ENCODE data around the gene PMEPA1.

PMEPA1 gene

GRCh38 chr20:57675773-57676172 is 34.0 kb downstream of the PMEPA1 start:
- DNase-seq: no peak

DNA sequence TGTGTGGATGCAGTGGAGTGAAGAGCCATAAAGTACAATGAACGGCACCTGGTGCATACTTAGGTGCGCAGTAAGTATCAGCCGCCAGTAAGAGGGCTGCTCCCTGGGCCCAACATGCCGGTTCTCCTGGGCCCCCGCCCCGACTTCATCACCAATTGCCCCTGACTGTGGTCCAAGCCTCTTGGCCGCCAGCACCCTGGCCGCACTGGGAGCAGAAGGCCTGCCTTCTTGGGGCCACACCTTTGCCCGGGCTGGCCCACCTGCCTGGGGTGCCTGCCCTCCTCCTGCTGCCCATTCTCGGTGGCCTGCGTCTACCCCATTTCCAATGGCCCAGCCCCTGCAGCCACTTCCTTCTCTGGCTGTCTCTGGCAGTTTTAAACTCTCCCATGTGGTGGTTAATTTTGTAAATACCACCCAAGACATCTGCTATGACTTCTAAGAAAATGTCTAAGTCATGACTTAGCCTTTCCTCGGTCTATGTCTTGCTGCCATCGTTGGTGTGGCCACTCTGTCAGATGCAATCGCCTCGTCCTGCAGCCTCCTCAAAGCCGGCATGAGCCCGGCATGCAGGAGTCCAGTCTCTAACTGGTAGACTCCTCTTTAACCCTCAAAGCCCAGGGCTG is 36.8 kb downstream of the PMEPA1 start:
- DNase-seq: no peak

DNA sequence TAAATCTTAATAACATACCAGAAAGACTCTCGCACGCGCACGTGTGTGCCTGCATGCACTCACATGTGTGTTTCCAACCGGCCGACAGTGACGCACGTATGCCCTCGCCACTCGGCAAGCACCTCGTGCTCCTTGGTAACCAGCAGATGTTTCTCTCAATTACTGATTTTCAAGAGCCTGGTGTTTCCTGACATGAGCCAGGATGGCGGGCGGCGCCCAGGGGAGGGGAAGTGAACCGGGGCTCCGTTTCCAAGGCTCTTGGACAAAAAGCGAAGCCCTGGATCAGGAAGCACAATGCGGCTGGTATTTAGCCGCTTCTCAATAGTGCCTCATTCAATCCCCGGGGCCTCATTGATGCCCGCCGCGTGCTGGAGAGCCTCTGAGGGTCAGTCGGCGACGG is 37.7 kb downstream of the PMEPA1 start:
- no peak for DNase-seq

GRCh38 chr20:57671662-57672061 is 38.2 kb downstream of the PMEPA1 start:
- DNase-seq: no peak

- no peak for DNase-seq
Observed at GRCh38 chr20:57671072-57671391, 38.8 kb downstream of the PMEPA1 start.

GRCh38 chr20:57670288-57671071 is 39.3 kb downstream of the PMEPA1 start:
- DNase-seq: no peak

DNA sequence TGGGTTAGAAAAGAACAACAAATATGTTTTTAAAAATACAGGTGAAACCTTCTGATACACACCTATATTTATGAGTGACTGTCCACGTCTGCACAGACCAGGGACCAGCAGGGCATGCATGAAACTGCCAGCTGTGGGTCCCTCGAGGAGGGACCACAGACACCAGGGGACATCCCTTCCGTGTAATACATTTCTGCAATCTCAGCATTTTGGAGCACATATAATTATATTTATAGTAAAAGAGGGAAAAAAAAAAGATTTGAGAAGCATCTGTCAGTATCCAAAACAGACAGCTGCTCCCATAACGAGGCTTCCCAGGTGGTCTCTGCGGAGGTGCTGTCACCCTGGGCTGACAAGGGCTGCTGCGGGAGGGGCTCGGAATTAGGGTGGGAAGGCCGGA is 40.2 kb downstream of the PMEPA1 start:
- DNase-seq: no peak

DNA sequence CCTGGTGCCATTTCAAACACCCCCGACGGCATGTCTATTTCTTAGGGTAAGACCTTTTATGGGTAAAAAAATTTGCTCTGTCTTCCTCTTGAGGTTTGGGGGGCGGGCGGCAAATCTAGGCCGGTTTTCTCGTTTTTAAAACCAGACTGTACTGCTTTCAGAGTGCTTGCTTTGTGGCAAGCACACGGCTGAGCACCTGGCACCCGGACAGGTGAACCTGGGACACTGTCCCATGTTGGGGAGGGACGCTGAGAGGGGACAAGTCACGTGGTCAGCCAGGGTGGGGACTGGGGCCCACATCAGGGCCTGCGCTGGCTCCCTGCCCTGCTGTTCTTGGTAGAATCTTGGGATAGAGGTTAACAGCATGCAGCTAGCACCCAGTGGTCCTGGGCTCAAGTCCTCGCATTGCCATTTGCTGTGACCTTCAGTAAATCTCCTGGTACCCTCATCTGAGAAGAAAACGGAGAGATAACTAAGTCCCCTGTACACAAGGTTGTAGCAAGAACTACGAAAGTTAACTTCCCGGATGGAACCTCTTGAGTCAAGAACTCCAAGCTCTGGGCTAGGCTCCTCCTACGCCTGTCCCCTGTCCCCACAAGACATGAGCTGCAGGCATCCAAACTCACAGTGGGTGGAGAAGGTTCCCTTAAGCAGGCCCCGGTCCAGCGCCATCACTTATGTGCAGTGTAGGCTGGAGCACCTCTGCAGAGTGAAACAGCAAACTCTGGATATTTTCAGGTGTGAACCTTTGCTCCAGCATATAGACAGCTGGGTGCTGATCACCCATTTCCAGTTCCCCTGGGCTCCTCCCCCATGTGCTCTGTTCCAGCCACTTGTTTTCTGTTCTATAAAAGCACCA is 41.7 kb downstream of the PMEPA1 start:
- DNase-seq: no peak

DNA sequence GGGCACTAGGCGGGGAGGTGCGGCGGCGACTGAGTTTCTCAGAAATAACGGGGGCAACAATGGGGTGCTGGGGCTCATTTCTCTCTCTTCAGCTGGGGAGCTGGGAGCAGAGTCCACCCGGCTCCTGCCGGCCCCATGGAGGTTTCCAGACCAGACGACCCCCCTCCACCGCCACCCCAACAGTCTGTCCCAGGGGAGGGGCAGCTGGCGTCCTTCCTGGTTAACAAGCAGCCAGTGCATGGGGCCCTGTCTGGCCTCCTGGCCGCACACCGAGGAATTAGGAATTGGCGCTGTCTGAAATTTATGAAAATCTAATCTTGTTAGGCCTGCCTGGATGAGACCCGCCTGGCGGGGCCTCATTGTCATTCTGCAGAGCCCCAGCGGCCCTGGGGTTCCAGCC is 42.4 kb downstream of the PMEPA1 start:
- DNase-seq: no peak

DNA sequence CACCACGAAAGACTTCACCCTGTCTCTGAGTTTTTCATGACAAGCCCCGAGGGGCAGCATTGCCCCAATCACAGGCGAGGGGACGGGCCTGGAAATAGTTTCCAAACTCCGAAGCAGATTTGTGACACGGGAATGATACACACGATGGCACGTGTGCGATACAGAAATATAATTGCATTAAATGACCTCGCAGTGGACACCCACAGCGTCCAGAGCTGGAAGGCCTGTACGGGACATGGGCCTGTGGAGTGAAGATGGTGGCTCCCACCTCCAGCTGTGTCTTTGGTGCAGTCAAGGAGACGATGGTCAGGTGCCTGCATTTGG is 43.0 kb downstream of the PMEPA1 start:
- no peak for DNase-seq

DNA sequence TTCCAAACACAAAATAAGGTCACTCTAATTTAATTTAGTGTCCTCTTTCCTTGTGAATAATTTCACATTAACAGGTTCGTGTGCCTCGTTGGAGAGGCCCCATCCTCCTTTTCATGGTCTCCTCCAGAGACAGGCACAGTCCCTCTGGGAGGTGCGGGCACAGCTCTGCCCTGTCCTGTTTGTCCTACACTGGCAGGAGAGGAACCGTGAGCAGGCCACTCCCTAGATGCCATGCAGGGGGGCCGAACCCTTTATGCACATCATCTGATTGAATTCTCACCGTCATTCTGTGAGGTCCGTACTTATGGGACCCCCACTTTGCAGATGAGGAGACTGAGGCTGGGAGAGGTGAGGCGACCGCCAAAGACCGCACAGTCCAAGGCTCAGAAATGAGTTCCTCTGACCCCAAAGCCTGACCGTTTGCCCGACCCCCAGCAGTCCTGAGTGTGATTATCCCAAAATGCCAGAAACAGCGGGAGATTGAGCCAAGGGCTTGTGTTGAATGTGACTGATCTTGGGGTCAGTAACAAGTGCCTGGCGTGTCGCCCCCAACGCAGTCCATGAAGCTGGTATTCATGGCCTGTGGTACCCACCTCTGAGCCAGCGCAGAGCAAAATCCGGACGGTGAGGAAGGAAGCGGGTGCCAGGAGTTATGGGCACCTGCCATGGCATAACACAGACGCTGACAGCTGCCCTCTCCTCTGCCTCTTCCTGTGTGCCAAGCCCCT is 43.5 kb downstream of the PMEPA1 start:
- peak in 1 of 5 donors; percentile 6 for DNase-seq

DNA sequence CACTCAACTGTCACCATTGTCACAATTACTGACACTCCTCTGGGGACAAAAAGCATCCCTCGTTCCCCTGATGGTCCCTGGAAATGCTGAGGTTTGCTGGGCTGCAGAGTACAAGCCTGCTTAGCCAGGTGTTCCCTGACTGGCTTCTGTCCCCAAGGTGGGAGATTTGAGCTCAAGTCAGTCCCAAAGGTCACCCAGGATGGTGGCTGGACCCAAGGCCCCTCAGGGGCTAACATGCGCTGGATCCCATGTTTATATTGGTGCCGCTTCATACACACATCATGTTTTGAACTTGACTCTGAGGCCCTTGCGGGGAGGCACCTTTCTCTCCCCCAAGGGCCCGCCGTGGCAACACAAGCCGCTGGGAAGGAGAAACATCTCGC is 44.2 kb downstream of the PMEPA1 start:
- DNase-seq: no peak

- no peak for DNase-seq
Observed at GRCh38 chr20:57664924-57665588, 44.8 kb downstream of the PMEPA1 start.

DNA sequence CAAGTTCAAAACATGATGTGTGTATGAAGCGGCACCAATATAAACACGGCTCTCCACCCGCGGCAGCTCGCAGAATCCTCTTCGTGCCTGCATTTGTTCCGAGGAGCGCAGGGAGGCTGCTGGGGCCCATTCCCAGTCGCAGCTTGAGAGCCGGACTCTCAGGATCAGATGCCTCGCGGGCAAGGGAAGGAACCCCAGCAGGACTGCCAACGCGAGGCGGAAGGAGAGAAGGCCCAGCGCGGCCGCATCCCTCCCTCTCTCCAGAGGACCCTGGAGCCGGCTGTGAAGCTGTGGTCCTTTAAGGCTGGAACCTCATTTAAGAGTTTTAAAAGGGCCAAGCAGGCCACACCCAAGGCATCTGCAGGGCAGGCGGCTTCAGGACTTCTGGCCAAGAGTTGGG is 45.3 kb downstream of the PMEPA1 start:
- no peak for DNase-seq

DNA sequence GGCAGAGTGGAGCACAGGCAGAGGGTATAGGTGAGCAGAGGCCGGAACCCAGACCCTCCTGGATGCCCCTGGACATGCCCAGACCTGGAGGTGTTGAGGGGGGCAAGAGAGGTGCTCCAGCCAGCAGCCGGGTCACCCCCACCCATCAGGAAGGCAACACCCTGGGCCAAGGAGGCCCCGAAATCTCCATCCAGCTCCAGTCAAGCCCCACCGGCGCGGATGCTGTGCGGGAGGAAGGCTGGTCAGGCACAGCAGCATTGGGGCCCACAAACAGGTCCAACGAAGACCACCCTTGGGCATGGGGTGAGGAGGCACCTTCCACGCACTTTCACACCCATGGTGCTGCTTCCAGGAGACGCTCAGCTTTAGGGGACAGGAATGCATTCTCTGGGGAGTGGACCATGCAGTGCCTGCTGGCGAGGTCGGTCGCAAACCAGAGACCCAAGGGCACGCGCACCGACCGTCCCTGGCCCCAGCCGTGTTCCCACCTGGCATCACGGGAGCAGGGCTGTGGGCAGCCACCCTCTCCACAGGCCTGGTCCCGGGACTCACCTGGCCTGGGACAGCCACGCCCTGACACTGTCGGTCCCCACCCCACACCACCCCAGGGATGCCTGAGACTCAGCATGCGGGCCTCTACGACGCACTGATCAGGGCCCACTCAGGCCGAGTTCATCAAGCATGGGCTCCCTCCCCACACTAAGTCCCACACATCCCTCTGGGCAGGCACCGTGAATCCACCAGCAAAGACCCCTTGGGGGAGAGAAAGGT is 45.9 kb downstream of the PMEPA1 start:
- DNase-seq: no peak

- no peak for DNase-seq
Observed at GRCh38 chr20:57663241-57663640, 46.6 kb downstream of the PMEPA1 start.

- no peak for DNase-seq
Observed at GRCh38 chr20:57662456-57663240, 47.2 kb downstream of the PMEPA1 start.

DNA sequence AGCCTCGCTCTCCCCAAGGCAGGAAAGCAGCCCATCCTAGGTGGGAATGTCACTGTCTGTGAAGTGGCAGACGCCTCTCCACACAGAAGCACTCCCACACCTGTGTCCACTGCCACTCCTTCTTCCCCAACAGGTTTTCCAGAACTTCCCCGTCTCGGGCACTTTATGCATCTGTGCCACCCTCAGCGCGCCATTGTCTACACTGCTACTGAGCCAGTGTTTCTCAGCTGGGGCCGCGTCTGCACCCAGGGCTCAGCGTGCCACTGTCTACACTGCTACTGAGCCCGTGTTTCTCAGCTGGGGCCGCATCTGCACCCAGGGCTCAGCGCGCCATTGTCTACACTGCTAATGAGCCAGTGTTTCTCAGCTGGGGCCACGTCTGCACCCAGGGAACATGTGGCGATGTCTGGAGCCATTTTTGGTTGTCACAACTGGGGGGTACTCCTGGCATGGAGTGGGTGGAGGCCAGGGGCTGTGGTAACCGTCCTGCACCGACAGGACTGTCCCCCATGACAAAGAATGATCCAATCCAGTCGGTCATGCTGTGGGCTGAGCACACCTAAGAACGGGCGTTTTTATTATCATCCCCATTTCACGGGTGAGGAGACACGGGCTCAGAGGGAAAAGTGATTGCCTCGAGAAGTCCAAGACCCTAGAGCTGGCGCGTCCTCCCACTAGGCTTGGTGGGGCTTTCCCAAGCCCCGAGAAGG is 47.9 kb downstream of the PMEPA1 start:
- peak in 1 of 5 donors; percentile 1 for DNase-seq

DNA sequence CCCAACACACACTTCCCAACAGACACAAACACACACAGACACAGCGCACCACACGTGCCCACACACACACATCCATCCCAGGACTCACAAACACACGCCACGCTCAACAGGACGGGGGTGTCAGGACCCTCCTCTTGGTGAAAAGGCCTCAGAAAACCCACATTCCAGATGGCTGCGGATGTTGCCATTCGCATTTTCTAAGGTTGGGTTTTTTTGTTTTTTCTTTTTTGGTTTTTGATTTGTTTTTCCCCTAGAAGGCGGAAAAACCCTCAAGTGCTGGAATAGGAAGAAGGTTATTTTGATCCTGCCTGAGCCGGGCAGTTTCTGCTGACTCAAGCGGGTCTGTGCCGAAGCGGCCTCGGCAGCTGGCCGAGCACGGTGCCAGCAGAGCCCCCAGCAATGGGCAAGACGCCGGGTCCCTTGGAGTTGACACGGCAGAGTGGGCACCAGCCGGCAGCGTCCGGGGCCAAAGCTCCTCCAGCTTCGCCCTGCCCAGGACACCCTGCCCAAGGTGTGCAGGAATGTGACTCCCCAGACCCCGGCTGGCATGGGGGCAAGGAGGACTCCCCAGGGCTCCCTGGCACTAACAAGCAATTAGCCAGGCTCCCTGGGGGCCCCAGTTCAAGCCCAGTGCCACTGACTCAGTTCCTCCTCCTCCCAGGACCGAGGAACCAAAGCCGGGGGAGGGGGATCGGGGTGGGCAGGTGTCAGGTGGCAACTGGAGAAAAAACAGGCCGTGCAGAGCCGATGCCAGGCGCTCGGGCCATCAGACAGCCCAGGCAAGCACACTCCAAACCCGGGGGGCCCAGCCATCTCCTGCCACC is 48.7 kb downstream of the PMEPA1 start:
- DNase-seq: peak in 1 of 5 donors; percentile 2

All from T-helper 1 cell (primary cell).